ENCODE measurements around the gene ASTN2.

ASTN2 gene

GRCh38 chr9:117355542-117355941 is 59.3 kb downstream of the ASTN2 start:
- no peak for DNase-seq

- DNase-seq, result no peak
Observed at GRCh38 chr9:117354997-117355396, 59.9 kb downstream of the ASTN2 start.

- DNase-seq, result no peak
Observed at GRCh38 chr9:117354244-117354847, 60.5 kb downstream of the ASTN2 start.

GRCh38 chr9:117344892-117345660 is 69.8 kb downstream of the ASTN2 start:
- no peak for DNase-seq

- DNase-seq, result no peak
Observed at GRCh38 chr9:117343427-117343826, 71.4 kb downstream of the ASTN2 start.

- no peak for DNase-seq
Observed at GRCh38 chr9:117341151-117341550, 73.7 kb downstream of the ASTN2 start.

- no peak for DNase-seq
Observed at GRCh38 chr9:117340422-117340821, 74.4 kb downstream of the ASTN2 start.

GRCh38 chr9:117335837-117336433 is 78.9 kb downstream of the ASTN2 start:
- no peak for DNase-seq

GRCh38 chr9:117334101-117334500 is 80.8 kb downstream of the ASTN2 start:
- DNase-seq, result no peak

- no peak for DNase-seq
Observed at GRCh38 chr9:117325831-117326230, 89.0 kb downstream of the ASTN2 start.

- no peak for DNase-seq
Observed at GRCh38 chr9:117325110-117325731, 89.6 kb downstream of the ASTN2 start.

- no peak for DNase-seq
Observed at GRCh38 chr9:117323390-117323789, 91.5 kb downstream of the ASTN2 start.

GRCh38 chr9:117317192-117317591 is 97.7 kb downstream of the ASTN2 start:
- no peak for DNase-seq

GRCh38 chr9:117315236-117315635 is 99.6 kb downstream of the ASTN2 start:
- no peak for DNase-seq

GRCh38 chr9:117313989-117314388 is 100.9 kb downstream of the ASTN2 start:
- DNase-seq, result no peak

- no peak for DNase-seq
Observed at GRCh38 chr9:117307701-117308100, 107.2 kb downstream of the ASTN2 start.

GRCh38 chr9:117306032-117306431 is 108.8 kb downstream of the ASTN2 start:
- DNase-seq, result no peak

- no peak for DNase-seq
Observed at GRCh38 chr9:117305454-117305853, 109.4 kb downstream of the ASTN2 start.

- DNase-seq, result no peak
Observed at GRCh38 chr9:117304549-117304948, 110.3 kb downstream of the ASTN2 start.

GRCh38 chr9:117303643-117304230 is 111.1 kb downstream of the ASTN2 start:
- no peak for DNase-seq

- peak; percentile 46 for DNase-seq
Observed at GRCh38 chr9:117302487-117302886, 112.4 kb downstream of the ASTN2 start.

- no peak for DNase-seq
Observed at GRCh38 chr9:117300371-117301110, 114.3 kb downstream of the ASTN2 start.

- no peak for DNase-seq
Observed at GRCh38 chr9:117296453-117296852, 118.4 kb downstream of the ASTN2 start.
